ENCODE measurements around the gene CD200R1. TPM values are rescaled to one million over a fixed set of nuclear protein-coding genes. Genes with fewer than 3 reads are reported as not detected.

The CD200R1 gene
- total RNA-seq, 1 experiment from 2014 or later: not detected

DNA sequence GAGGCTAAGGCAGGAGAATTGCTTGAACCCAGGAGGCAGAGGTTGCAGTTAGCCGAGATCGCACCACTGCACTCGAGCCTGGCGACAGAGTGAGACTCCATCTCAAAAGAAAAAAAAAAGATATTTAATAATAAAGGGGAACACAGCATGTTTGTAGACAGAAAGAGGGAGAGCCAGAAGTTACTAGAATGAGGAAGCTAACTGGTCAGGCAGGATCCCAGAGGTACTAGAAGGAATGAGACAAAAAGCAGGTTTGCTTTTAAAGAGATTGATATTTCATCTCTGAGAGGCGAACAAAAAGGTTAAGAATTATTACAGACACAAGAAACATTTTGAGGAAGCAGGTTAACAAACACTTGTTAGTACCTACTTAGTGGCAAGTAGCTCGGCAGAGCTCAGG lies 9.2 kb downstream of the CD200R1 start:
- Histone ChIP-seq H3K4me2 (ENCODE audit: low read length) (no peak overlapping the region), H3K27ac (ENCODE audit: low read depth, low read length) (no peak overlapping the region), H4K20me1 (ENCODE audit: insufficient read depth) (no peaks in the 10 kb centered on the region), H3K4me3 (replicated peaks in 1 of 2; ENCODE audit: low read depth in 1 of 2, low read length in 2 of 2) (no peak overlapping the region), H3K9me3 (ENCODE audit: control insufficient read depth in 1 of 2, insufficient read depth in 1 of 2, low read depth in 1 of 2, low read length in 2 of 2) (0 out of 4 replicates have a peak, but pooled peaks cover 0 to 3% of the 10 kb centered on the region in 2 experiments), H3K9me2 (ENCODE audit: insufficient read depth) (no peaks in the 10 kb centered on the region), H2AFZ (ENCODE audit: low read depth, low read length, poor library complexity, severe bottlenecking) (no peak overlapping the region), H3K36me3 (ENCODE audit: control insufficient read depth in 1 of 2, insufficient read depth in 2 of 2, low read length in 2 of 2) (no peaks in the 10 kb centered on the region), H3K79me2 (ENCODE audit: insufficient read depth, low read length) (no peaks in the 10 kb centered on the region), H3K4me1 (ENCODE audit: control insufficient read depth in 1 of 2, insufficient read depth in 2 of 2, low read length in 2 of 2) (no peaks in the 10 kb centered on the region), H3K9ac (ENCODE audit: low read length) (no peak overlapping the region), H3K27me3 (ENCODE audit: insufficient read depth, low read length) (no peaks in the 10 kb centered on the region)
- DNase-seq (ENCODE audit: low read depth, low spot score): no peak
- ATAC-seq: no peak
- intact Hi-C loops (cut with micrococcal nuclease): no loop called here
- POLR2A ChIA-PET: no interaction called here
- no peak for TF ChIP-seq POLR2AphosphoS5 (IDR thresholded peaks at IDR 0.05; ENCODE audit: low read depth, low read length)
- TF ChIP-seq CEBPB (IDR thresholded peaks at IDR 0.05; ENCODE audit: low read depth): no peak
- TF ChIP-seq, protein P1, sequence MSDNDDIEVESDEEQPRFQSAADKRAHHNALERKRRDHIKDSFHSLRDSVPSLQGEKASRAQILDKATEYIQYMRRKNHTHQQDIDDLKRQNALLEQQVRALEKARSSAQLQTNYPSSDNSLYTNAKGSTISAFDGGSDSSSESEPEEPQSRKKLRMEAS (IDR thresholded peaks at IDR 0.05): no peak
- no peak for TF ChIP-seq YY1 (IDR thresholded peaks at IDR 0.05; ENCODE audit: extremely low read depth, insufficient replicate concordance, low read depth, low read length)
- TF ChIP-seq SIN3A (IDR thresholded peaks at IDR 0.05; ENCODE audit: low read depth): no peak
- TF ChIP-seq, protein P2, sequence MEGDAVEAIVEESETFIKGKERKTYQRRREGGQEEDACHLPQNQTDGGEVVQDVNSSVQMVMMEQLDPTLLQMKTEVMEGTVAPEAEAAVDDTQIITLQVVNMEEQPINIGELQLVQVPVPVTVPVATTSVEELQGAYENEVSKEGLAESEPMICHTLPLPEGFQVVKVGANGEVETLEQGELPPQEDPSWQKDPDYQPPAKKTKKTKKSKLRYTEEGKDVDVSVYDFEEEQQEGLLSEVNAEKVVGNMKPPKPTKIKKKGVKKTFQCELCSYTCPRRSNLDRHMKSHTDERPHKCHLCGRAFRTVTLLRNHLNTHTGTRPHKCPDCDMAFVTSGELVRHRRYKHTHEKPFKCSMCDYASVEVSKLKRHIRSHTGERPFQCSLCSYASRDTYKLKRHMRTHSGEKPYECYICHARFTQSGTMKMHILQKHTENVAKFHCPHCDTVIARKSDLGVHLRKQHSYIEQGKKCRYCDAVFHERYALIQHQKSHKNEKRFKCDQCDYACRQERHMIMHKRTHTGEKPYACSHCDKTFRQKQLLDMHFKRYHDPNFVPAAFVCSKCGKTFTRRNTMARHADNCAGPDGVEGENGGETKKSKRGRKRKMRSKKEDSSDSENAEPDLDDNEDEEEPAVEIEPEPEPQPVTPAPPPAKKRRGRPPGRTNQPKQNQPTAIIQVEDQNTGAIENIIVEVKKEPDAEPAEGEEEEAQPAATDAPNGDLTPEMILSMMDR (IDR thresholded peaks at IDR 0.05 in 2 of 3, conservative IDR thresholded peaks at IDR 0.05 in 1 of 3; ENCODE audit: borderline replicate concordance in 1 of 3, insufficient read depth in 1 of 3, low read depth in 2 of 3, low read length in 2 of 3): no peak
- no peak for TF ChIP-seq RAD21 (IDR thresholded peaks at IDR 0.05; ENCODE audit: low read depth)
- no peak for TF ChIP-seq EGR1 (IDR thresholded peaks at IDR 0.05; ENCODE audit: low read depth)
- TF ChIP-seq EZH2 (IDR thresholded peaks at IDR 0.05): no peak
- BruUV-seq (replicated peaks): no TSS peak
- RAD21 ChIA-PET (ENCODE audit: low non-redundant PET in 1 of 2, low total read pairs in 2 of 2, uncharacterized antibody in 2 of 2, unreplicated experiment in 2 of 2): no interaction called here
- CTCF ChIA-PET: interaction anchor here (1.1 kb wide), 1 partner anchor 13 kb away, joined by 4 read pairs; no protein-coding TSS in a partner anchor

Data from HCT116 (cell line).